ENCODE measurements around the gene GALNT12.

GALNT12 gene

DNA sequence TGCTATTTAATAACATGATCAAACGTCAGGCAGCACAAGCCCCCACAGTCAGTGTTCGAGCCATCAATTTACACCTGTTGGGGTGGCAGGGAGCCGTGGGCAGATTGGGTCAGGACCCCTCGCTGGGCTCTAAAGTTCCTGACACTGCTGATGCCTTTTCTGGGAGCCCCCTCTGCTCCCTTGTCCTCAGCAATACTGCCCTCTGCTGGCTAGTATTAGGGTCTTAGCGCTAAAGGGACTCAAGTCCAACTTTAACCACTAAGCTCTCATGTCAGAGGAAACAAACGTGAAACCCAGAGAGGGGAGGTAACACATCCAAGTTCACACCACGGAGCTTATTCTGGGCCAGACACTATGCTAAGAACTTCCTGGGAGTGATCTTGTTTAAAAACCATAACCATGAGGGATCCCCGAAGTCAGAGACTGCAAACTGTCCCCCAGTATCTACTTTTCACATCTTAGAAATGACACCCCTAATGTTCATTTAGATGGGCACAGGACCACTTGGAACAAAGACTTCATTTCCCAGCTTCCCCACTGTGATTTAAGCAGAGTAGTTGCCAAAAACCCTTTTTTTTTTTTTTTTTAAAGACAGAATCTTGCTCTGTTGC, 31.5 kb upstream of the GALNT12 start:
- no peak overlapping the region for H3K9ac ChIP-seq (ENCODE audit: low read depth, low read length)
- no peaks in the 10 kb centered on the region for H3K4me1 ChIP-seq (ENCODE audit: insufficient read depth, low read length)
- H3K36me3 ChIP-seq (ENCODE audit: insufficient read depth, low read length): peaks cover 16% of the 10 kb centered on the region
- H3K9me3 ChIP-seq (ENCODE audit: control insufficient read depth, insufficient read depth, low read length): no peaks in the 10 kb centered on the region

DNA sequence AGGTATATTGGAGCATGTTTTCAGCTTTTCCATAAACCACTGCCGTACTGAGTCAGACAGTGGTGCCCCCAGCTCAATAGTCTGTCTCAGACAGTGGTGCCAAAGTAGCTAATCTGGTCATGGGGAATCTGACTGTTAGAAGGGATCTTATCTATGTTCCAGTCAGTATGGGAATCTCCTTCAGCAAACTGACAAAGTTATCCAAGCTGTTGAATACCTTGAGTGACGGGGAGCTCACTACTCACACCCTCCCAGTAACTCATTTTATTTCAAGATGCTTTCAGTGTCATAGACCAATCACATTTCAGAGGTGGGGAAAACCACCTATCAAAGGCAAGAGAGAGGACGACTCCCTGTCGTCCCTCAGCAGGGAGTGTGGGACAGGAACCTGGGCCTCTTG, 29.9 kb upstream of the GALNT12 start:
- no peaks in the 10 kb centered on the region for H3K4me1 ChIP-seq (ENCODE audit: insufficient read depth, low read length)
- peaks cover 12% of the 10 kb centered on the region for H3K36me3 ChIP-seq (ENCODE audit: insufficient read depth, low read length)

DNA sequence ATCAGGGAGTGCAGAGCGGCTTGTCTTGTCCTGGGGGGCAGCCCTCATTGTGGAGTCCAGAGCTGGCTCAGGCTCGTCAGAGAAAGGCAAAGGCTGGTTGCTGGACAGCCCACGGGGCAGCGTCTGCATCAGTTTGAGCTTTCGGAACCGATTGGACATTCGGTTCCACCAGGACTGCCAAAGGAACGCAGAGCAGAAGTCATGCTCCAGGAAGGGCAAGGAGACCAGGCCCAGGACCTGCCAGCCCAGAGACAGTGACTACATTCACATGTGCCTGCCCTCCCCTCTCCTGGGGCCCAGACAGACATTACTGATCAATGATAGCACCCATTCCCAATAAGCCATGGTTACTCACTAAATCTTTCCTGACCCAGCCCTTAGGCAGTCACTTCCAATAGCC, 29.2 kb upstream of the GALNT12 start:
- Histone ChIP-seq H3K9me3 (ENCODE audit: control insufficient read depth, insufficient read depth, low read length) (no peaks in the 10 kb centered on the region), H3K4me1 (ENCODE audit: insufficient read depth, low read length) (no peaks in the 10 kb centered on the region), H3K36me3 (ENCODE audit: insufficient read depth, low read length) (peaks cover 7% of the 10 kb centered on the region; the same call in 1 of the 2 replicates), H3K9ac (ENCODE audit: low read depth, low read length) (no peak overlapping the region)

More for the DNA sequence above, 29.9 kb upstream of the GALNT12 start:
- Histone ChIP-seq H3K9me3 (ENCODE audit: control insufficient read depth, insufficient read depth, low read length) (no peaks in the 10 kb centered on the region), H3K9ac (ENCODE audit: low read depth, low read length) (no peak overlapping the region)

DNA sequence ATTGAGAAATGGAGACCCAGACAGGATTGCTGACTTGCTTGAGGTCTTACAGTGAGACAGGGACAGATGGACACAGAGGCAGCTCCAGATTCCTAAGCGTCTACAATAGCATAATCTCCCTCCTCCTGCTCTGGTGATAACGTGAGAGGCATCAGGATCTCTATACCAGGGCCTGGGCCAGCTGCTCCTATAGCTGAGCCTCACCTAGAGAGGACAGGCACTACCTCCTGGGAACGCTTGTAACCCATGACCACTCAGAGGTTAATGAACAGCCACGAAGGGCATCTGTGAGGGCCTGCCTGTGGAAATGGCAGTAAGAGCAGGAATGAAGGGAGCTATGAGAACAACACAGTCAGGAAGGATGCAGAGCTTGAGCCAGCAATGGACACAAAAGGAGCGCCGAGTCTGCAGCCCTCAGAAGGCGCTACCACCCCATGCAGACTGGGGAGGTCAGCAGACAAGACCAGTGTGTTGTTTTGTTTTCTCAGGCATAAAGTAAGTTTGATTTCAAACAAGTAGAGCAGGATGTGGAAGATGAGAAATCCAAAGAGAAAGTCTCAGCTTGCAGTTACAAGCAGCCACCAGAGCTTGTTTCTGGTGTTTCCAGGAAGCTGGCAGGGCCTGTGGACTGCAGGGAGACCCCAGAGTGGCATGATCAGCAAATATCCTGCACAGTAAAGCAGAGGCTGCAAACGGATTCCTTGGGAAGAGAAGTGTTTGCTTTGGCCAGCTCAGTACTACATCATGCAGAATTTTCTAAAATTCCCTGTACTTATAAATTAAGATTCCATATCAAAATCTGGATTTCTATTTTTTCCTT, 28.5 kb upstream of the GALNT12 start:
- Histone ChIP-seq H3K36me3 (ENCODE audit: insufficient read depth, low read length) (peaks cover 3% of the 10 kb centered on the region; the same call in 1 of the 2 replicates), H3K9ac (ENCODE audit: low read depth, low read length) (no peak overlapping the region)

DNA sequence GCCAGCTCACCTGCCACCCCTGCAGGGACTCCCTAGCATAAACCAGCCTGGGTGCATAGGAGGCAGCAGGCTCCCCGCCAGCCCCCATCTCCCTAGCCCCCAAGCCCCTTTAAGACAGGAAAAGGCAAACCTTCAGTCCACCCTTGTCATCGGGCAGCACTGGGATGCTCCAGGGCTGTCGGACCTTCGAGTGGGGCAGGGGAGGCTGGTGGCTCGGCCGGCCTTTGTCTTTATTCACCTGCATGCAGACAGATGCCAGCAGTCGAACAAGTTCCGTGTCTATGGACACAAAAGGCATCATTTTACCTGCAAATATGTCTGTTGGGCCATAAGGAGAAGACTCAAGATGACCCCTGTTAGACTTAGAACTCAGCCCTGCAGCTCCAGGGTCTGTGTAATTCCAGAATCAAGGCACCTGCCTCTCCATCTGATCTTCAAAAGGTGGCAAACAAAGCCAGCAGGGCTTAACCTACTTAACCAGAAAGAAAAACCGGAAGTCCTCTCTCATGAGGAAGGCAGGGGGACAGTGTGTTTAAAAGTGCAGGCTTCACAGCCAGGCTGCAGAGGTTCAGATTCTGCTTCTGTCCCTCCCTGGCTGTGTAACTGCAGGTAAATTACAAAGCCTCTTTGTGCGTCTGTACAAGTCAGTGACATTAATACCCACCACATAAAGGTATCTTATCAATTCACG, 27.3 kb upstream of the GALNT12 start:
- Histone ChIP-seq H3K9ac (ENCODE audit: low read depth, low read length) (no peak overlapping the region), H3K9me3 (ENCODE audit: control insufficient read depth, insufficient read depth, low read length) (no peaks in the 10 kb centered on the region), H3K36me3 (ENCODE audit: insufficient read depth, low read length) (peaks cover 3% of the 10 kb centered on the region; the same call in 1 of the 2 replicates), H3K4me1 (ENCODE audit: insufficient read depth, low read length) (no peaks in the 10 kb centered on the region)

More for the DNA sequence above, 28.5 kb upstream of the GALNT12 start:
- no peaks in the 10 kb centered on the region for H3K4me1 ChIP-seq (ENCODE audit: insufficient read depth, low read length)
- H3K9me3 ChIP-seq (ENCODE audit: control insufficient read depth, insufficient read depth, low read length): no peaks in the 10 kb centered on the region

DNA sequence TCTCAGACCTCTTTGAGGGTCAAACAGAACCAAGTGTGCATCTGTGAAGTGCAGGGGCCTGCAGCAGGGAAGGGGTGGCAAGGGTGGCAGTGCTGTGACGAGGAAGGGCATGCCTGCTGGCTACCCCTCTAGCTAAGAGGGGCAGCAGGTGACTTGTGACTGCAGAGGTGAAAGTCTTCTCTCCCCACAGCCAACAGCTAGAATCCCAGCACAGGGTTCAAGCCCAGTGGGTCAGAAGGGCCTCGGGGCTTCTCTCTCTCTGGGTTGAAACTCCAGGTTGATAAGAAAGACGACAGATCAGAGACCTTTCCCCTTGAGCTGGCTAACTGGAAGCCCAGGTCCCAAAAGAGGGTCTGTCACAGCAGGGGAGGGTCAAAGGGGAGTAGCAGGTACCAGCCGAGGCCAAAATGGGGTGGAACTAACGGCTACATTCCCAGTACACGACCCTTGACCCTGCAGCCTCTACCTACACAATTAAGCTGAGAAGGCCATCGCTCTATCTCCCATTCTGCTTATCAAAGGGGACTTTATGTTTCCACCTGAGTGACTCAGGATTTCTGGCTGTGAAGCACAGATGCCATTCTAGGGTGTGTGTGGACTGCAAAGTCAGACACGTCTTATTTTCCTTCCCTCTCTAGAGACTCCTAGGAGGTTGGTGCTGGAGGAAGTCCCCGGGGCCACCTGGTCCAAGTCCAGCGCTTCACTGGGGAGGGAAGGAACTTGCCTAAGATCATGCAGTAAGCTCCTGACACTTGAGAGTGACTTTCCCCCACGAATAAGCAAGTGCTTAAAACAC, 25.7 kb upstream of the GALNT12 start:
- H3K36me3 ChIP-seq (ENCODE audit: insufficient read depth, low read length): peaks cover 3% of the 10 kb centered on the region; the same call in 1 of the 2 replicates

DNA sequence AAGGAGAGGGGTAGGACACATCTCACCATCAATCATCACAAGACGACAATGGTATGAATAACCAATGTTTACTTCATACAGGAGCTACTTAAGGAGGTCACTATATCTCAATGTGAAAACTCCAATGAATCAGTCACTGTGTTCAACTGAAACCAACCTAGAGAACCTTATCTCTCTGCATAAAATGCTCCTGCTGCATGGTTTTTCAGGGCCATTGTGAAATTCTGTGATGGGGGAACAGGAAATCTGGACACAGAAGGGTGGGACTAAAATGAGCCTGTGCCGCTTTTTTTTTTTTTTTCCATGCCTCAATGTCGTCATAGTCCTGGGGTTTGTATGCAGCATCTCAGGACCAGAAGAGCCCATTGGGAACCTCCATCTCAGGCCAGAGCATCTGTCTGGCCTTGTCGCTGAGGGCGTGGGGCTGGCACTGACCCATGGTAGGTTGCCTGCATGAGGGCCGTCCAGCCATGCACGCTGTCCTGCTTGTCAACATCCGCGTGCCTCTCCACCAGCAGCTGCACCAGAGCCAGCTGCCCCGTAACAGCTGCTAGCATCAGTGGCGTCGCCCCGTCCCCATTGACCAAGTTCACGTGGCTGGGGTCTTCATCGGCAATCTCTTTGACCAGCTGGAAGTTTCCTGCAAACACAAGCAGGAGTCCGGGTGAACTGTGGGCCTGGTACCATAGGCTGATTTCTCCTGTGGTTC, 23.8 kb upstream of the GALNT12 start:
- Histone ChIP-seq H3K36me3 (ENCODE audit: insufficient read depth, low read length) (no peaks in the 10 kb centered on the region), H3K4me1 (ENCODE audit: insufficient read depth, low read length) (no peaks in the 10 kb centered on the region), H3K9ac (ENCODE audit: low read depth, low read length) (no peak overlapping the region)

More for the DNA sequence above, 25.7 kb upstream of the GALNT12 start:
- Histone ChIP-seq H3K9me3 (ENCODE audit: control insufficient read depth, insufficient read depth, low read length) (no peaks in the 10 kb centered on the region), H3K9ac (ENCODE audit: low read depth, low read length) (no peak overlapping the region), H3K4me1 (ENCODE audit: insufficient read depth, low read length) (no peaks in the 10 kb centered on the region)

DNA sequence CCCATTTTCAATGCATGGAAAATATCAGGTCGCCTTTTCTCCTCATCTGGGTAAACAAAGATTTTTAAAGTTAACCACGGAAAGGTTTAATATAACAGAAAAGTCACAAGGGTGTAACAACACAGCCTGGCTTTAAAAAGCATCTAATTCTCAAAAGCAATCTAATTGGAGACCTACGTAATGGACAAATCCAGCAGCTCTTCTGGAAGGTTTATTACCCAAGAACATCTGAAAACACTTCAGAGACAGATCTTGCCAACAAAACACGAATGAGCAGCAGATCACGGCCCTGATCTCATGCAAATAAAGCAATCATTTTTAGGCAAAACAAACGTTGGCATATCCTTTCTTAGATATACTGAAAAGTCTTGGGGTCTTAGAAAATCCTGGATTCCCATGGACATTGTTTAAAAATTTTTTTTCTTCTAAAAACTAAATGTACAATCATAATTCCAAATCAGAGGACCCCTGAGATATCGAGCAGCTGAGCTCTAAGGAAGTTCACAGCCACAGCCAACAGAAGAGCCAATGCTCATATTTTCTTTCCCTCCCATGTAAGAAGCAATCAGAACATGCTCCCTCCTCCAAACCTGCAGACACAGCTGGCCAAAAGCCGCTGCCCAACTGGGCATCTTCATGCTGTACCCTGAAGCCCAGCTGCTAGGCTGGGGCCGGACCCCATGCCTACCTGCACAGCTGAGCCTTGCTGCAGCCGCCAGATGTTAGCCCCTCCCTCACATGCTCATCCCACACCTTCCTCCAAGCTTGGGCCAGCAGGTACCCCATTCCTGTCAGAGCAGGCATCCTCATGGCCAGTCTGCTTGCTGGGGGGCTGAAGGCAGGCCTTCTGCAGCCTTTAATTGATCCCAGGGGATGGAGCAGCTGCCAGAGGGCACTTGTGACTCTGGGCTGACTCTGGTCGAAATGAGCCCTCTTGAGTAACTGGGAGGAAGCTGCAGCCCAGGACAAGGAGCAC, 22.4 kb upstream of the GALNT12 start:
- H3K4me1 ChIP-seq (ENCODE audit: insufficient read depth, low read length): no peaks in the 10 kb centered on the region
- H3K9me3 ChIP-seq (ENCODE audit: control insufficient read depth, insufficient read depth, low read length): no peaks in the 10 kb centered on the region
- H3K36me3 ChIP-seq (ENCODE audit: insufficient read depth, low read length): 0 out of 2 replicates have a peak, but pooled peaks cover 4% of the 10 kb centered on the region
- no peak overlapping the region for H3K9ac ChIP-seq (ENCODE audit: low read depth, low read length)

More for the DNA sequence above, 23.8 kb upstream of the GALNT12 start:
- H3K9me3 ChIP-seq (ENCODE audit: control insufficient read depth, insufficient read depth, low read length): no peaks in the 10 kb centered on the region

DNA sequence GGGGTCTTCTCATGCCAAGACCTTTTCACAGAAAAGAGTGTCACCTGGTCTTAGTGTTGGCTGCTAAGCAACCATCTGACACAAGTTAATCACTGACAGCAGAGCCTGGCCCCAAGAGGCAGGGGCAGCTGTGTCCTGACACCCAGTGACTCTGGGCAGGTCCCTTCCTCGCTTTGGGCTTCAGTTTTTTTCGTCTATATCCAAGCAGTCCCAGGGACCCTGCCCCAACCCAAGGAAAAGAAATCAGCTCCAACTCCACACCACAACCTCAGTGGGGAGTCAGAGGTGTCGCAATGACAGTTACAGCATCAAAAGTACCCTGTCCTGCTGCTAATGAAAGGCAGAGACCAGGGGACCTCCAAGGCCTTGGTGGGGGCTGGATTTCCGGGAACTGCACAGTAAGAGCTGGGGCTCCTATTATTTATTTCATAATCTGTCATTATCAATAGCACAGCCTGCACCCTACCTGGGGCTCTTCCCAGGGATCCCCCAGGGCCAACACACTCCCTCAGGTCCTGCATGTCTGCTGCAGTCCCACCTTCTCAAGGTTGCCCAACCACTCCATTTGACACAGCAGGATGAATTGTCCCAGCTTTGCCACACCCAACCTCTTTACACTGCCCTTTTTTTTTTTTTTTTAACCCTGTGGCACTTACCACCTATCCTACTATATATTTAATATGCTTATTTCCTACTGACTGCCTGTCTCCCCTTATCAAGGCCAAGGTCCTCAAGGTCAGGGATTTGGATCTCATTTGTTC, 20.5 kb upstream of the GALNT12 start:
- no peak overlapping the region for H3K9ac ChIP-seq (ENCODE audit: low read depth, low read length)
- H3K9me3 ChIP-seq (ENCODE audit: control insufficient read depth, insufficient read depth, low read length): no peaks in the 10 kb centered on the region
- H3K4me1 ChIP-seq (ENCODE audit: insufficient read depth, low read length): peaks cover 7% of the 10 kb centered on the region
- H3K36me3 ChIP-seq (ENCODE audit: insufficient read depth, low read length): 0 out of 2 replicates have a peak, but pooled peaks cover 4% of the 10 kb centered on the region

DNA sequence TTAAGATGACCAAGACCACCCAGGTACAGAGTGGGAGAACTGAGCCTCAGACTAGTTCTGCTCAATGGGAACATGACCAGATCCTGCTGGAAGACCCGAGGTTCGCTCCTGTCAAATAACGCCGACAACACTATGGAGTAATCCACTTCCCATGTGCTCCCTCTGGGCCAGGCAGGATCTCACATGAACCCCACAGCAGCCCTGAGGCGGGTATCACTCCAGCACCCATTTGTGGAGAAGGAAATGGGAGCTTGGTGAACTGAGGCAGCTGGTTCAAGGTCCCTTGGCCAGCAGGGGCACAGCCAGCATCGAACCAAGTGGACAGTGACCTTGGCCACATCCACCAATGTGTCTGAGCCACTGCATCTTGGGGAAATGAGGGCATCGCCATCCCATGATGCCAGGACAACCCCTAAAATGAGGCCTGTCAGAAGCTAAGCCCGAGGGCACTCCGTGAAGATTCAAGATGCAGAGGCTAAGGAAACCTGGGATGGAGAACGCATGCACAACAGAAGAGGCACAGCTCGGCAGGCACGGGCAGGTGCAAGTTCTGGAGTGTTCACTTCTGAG, 19.6 kb upstream of the GALNT12 start:
- Histone ChIP-seq H3K36me3 (ENCODE audit: insufficient read depth, low read length) (0 out of 2 replicates have a peak, but pooled peaks cover 4% of the 10 kb centered on the region), H3K4me1 (ENCODE audit: insufficient read depth, low read length) (peaks cover 10% of the 10 kb centered on the region), H3K9me3 (ENCODE audit: control insufficient read depth, insufficient read depth, low read length) (no peaks in the 10 kb centered on the region), H3K9ac (ENCODE audit: low read depth, low read length) (no peak overlapping the region)

DNA sequence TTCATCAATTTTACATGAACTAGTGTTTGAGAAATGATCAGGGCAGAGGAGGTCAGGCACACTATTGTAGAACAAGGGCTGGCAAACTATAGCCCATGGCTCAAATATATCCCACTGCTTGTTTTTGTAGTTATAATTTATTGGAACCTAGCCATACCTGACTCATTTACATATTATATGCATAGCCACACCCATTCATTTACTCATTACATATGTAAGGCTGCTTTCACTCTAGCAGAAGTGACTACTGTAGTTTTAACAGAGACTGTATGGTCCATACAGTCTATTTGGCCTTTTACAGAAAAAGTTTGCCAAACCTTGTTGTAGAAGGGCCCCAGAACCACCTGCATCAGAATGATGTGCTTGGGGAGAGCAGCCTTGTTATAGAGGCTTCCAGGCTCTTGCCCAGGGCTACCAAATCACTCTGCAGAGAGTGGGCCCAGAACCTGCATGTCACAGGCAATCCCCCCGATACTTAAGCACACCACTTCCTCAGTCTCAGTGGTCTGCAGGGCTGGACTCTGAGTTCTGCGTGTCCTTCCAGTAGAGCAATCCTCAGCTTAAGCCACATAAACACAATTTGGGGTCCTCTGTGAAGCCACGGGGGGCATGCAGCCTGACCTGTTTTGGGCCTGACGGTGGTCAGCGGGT, 17.9 kb upstream of the GALNT12 start:
- no peak overlapping the region for H3K9ac ChIP-seq (ENCODE audit: low read depth, low read length)
- H3K9me3 ChIP-seq (ENCODE audit: control insufficient read depth, insufficient read depth, low read length): no peaks in the 10 kb centered on the region
- peaks cover 14% of the 10 kb centered on the region for H3K4me1 ChIP-seq (ENCODE audit: insufficient read depth, low read length)
- H3K36me3 ChIP-seq (ENCODE audit: insufficient read depth, low read length): 0 out of 2 replicates have a peak, but pooled peaks cover 4% of the 10 kb centered on the region
